ENCODE results near the gene AATF. TPM values are rescaled to one million over a fixed set of nuclear protein-coding genes. Genes with fewer than 3 reads are reported as not detected.
A peak's percentile ranks its signal among the peaks of the same experiment; 100 is the strongest.

The AATF gene
- total RNA-seq, 1 experiment from 2014 or later = 61.0 TPM

GRCh38 chr17:37081287-37081686, 132.5 kb downstream of the AATF start:
- ChIA-PET CTCF (interaction anchor here (1.0 to 2.7 kb wide), 11 partner anchors 9 to 115 kb away, joined by 3 to 30 read pairs (median 4); no protein-coding TSS in a partner anchor), POLR2A (interaction anchor here (0.8 kb wide), 1 partner anchor 21 kb away, joined by 3 read pairs; no protein-coding TSS in a partner anchor)
- ATAC-seq (peak; percentile 57), DNase-seq (ENCODE audit: low spot score) (no peak)
- peaks cover 35% of the 10 kb centered on the region for H3K36me3 Mint-ChIP-seq
- TF ChIP-seq ZBTB21 (CRISPR knock-in tag; IDR thresholded peaks at IDR 0.05; ENCODE audit: borderline replicate concordance) = no peak
- TF ChIP-seq ZMAT4 (CRISPR knock-in tag; IDR thresholded peaks at IDR 0.05) = no peak
- TF ChIP-seq GTF2I (CRISPR knock-in tag; conservative IDR thresholded peaks at IDR 0.05) = no peak
- no peak for TF ChIP-seq NFYB (CRISPR knock-in tag; conservative IDR thresholded peaks at IDR 0.05; ENCODE audit: low read depth)
- TF ChIP-seq PREB (CRISPR knock-in tag; IDR thresholded peaks at IDR 0.05; ENCODE audit: borderline replicate concordance) = no peak
- no peak for TF ChIP-seq FOXJ3 (CRISPR knock-in tag; IDR thresholded peaks at IDR 0.05; ENCODE audit: borderline replicate concordance)
- no peak for TF ChIP-seq ELF4 (CRISPR knock-in tag; IDR thresholded peaks at IDR 0.05; ENCODE audit: low read depth)
- TF ChIP-seq ZNF219 (CRISPR knock-in tag; IDR thresholded peaks at IDR 0.05; ENCODE audit: borderline replicate concordance) = no peak
- TF ChIP-seq ARID4B (CRISPR knock-in tag; IDR thresholded peaks at IDR 0.05; ENCODE audit: borderline replicate concordance) = no peak
- TF ChIP-seq RORB (CRISPR knock-in tag; IDR thresholded peaks at IDR 0.05) = no peak
- no peak for TF ChIP-seq JAZF1 (CRISPR knock-in tag; IDR thresholded peaks at IDR 0.05)
- TF ChIP-seq ATF2 (CRISPR knock-in tag; IDR thresholded peaks at IDR 0.05; ENCODE audit: borderline replicate concordance, low read depth) = no peak
- TF ChIP-seq AR (CRISPR knock-in tag; IDR thresholded peaks at IDR 0.05) = no peak
- no peak for TF ChIP-seq FOXP1 (CRISPR knock-in tag; IDR thresholded peaks at IDR 0.05; ENCODE audit: borderline replicate concordance)
- TF ChIP-seq OVOL2 (CRISPR knock-in tag; IDR thresholded peaks at IDR 0.05; ENCODE audit: borderline replicate concordance) = no peak
- no peak for TF ChIP-seq MAX (CRISPR knock-in tag; IDR thresholded peaks at IDR 0.05)
- TF ChIP-seq MYBL2 (CRISPR knock-in tag; IDR thresholded peaks at IDR 0.05) = no peak
- peak overlapping the region; percentile 60; the same call in 1 of the 2 replicates for H3K27ac Mint-ChIP-seq
- peaks cover 15% of the 10 kb centered on the region for H3K9me3 Mint-ChIP-seq
- H3K27me3 Mint-ChIP-seq (ENCODE audit: low read depth) = no peaks in the 10 kb centered on the region
- no peak overlapping the region for H3K4me3 Mint-ChIP-seq
- H3K4me1 Mint-ChIP-seq = peaks cover 37% of the 10 kb centered on the region

Data from WTC11 (cell line).